ENCODE results near the gene MRPS10.
"Not testable (repeated sequence)": the region's sequence is repeated elsewhere in the genome, so short reads cannot be mapped to it uniquely, and the experiment has no call there.

The MRPS10 gene

GRCh38 chr6:42204768-42205282 is 12.8 kb downstream of the MRPS10 start:
- DNase-seq, result no peak

GRCh38 chr6:42203183-42203582 is 14.5 kb downstream of the MRPS10 start:
- DNase-seq, result no peak

GRCh38 chr6:42202131-42202915 is 15.3 kb downstream of the MRPS10 start:
- DNase-seq, result not testable (repeated sequence)

GRCh38 chr6:42201382-42201781 is 16.3 kb downstream of the MRPS10 start:
- DNase-seq, result no peak

- DNase-seq, result no peak
Measured at GRCh38 chr6:42200035-42200434, 17.6 kb downstream of the MRPS10 start.

GRCh38 chr6:42199106-42199981 is 18.3 kb downstream of the MRPS10 start:
- DNase-seq, result no peak

- no peak for DNase-seq
Measured at GRCh38 chr6:42197555-42198362, 19.9 kb downstream of the MRPS10 start.

GRCh38 chr6:42195415-42195814 is 22.2 kb downstream of the MRPS10 start:
- DNase-seq, result no peak

GRCh38 chr6:42194056-42194455 is 23.6 kb downstream of the MRPS10 start:
- no peak for DNase-seq

GRCh38 chr6:42193491-42193894 is 24.2 kb downstream of the MRPS10 start:
- DNase-seq, result no peak

GRCh38 chr6:42192385-42192784 is 25.3 kb downstream of the MRPS10 start:
- DNase-seq, result not testable (repeated sequence)

- DNase-seq, result no peak
Measured at GRCh38 chr6:42190554-42191183, 27.0 kb downstream of the MRPS10 start.

- DNase-seq, result no peak
Measured at GRCh38 chr6:42188406-42188805, 29.3 kb downstream of the MRPS10 start.

- DNase-seq, result no peak
Measured at GRCh38 chr6:42185597-42185996, 32.1 kb downstream of the MRPS10 start.

- no peak for DNase-seq
Measured at GRCh38 chr6:42184475-42184874, 33.2 kb downstream of the MRPS10 start.

GRCh38 chr6:42182101-42182500 is 35.6 kb downstream of the MRPS10 start:
- no peak for DNase-seq

- DNase-seq, result peak; percentile 16 to 20
Measured at GRCh38 chr6:42179945-42180313, 37.7 kb downstream of the MRPS10 start.

GRCh38 chr6:42179261-42179944 is 38.3 kb downstream of the MRPS10 start:
- no peak for DNase-seq

GRCh38 chr6:42177514-42178364 is 39.9 kb downstream of the MRPS10 start:
- DNase-seq, result peak; percentile 19 to 31

GRCh38 chr6:42176981-42177380 is 40.7 kb downstream of the MRPS10 start:
- no peak for DNase-seq

- no peak for DNase-seq
Measured at GRCh38 chr6:42175860-42176259, 41.8 kb downstream of the MRPS10 start.
